Mesodermal cell (in vitro differentiated cells): Measurements from ENCODE around the gene TRIM24.

Source experiments
- H3K27ac ChIP-seq: 2 replicates; pipeline ENCODE4 v1.7.0; 2013; ENCODE audit warnings: mild to moderate bottlenecking, low read depth, low read length, moderate library complexity; ENCODE audit not compliant: severe bottlenecking
- H3K36me3 ChIP-seq: 2 replicates; pipeline ENCODE4 v1.7.1; 2013; ENCODE audit warnings: mild to moderate bottlenecking, low read length, moderate library complexity; ENCODE audit not compliant: control insufficient read depth, insufficient read depth
- H3K4me1 ChIP-seq: one replicate; pipeline ENCODE4 v1.7.1; 2013; ENCODE audit warnings: mild to moderate bottlenecking, low read length; ENCODE audit not compliant: insufficient read depth, control insufficient read depth, poor library complexity, severe bottlenecking
- H3K4me3 ChIP-seq: 2 replicates; pipeline ENCODE4 v1.7.0; 2013; ENCODE audit warnings: low read length, control low read depth, mild to moderate bottlenecking; ENCODE audit not compliant: insufficient read depth, poor library complexity, severe bottlenecking; ENCODE audit errors: extremely low read depth
- H3K9me3 ChIP-seq: 2 replicates; pipeline ENCODE4 v1.7.1; 2013; ENCODE audit warnings: mild to moderate bottlenecking, low read length, moderate library complexity; ENCODE audit not compliant: control insufficient read depth
- WGBS, 2 experiments: methylation state at CpG; one replicate each; pipeline ENCODE4 v1.1.5; 2013; ENCODE audit warnings: missing lambda C conversion rate in 2 of 2; ENCODE audit not compliant: insufficient coverage in 2 of 2; 5-methylcytosine and 5-hydroxymethylcytosine counted together

The TRIM24 gene

DNA sequence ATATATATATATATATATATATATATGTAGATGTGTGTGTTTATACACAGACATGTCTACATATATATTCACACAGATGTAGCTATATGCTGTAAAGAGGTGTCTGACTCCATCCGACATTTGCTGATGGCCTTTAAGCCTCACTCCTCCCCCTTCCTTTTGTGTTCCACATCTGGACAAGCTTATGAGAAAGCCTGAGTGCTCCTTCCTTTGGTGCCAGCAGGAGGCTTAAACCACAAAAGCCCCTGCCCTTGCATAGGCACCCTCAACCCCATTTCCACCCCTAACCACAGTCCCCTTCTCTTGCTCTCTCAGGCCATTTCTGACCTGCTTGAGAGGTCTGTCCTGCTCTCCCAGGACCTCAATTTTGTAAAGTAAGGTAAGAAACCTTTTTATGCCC is 142.4 kb downstream of the TRIM24 start:
- Histone ChIP-seq H3K4me3 (no peak overlapping the region), H3K27ac (no peak overlapping the region), H3K4me1 (no peaks in the 10 kb centered on the region), H3K36me3 (no peaks in the 10 kb centered on the region), H3K9me3 (peaks cover 11% of the 10 kb centered on the region)
- 100% methylated on average over 1 of the region's 1 CpG; no CpG with 5 or more reads in 1 of the 2 experiments for WGBS, 2 experiments

DNA sequence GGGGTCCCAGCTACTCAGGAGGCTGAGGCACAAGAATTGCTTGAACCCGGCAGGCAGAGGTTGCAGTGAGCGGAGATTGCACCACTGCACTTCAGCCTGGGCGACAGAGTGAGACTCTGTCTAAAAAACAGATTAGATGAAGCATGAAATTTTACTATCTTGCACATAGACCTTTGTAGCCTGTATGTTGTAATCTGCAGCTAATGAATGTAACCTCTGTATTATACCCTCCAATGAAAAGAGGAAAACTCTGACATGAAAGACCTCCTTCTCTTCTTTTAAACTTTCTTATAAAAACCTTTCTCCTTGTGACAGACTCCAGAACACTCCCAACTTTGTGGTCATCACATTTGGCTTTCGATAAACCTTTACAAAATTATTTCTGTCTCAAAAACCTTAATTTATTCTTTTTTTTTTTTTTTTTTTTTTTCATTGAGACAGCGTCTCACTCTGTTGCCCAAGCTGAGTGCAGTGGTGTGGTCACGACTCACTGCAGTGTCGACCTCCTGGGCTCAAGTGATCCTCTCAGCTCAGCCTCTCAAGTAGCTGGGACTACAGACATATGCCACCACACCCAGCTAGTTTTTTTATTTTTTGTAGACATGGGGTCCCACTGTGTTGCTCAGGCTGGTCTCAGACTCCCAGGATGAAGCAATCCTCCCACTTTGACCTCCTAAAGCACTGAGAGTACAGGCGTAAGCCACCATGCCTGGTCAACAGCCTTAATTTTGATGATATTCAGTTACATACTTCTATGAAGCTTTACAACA is 143.7 kb downstream of the TRIM24 start:
- H3K4me3 ChIP-seq: no peak overlapping the region
- 93 to 100% methylated on average over 1 to 4 of the region's 8 CpGs for WGBS, 2 experiments
- no peaks in the 10 kb centered on the region for H3K4me1 ChIP-seq
- no peaks in the 10 kb centered on the region for H3K36me3 ChIP-seq
- H3K27ac ChIP-seq: no peak overlapping the region
- peaks cover 11% of the 10 kb centered on the region for H3K9me3 ChIP-seq

DNA sequence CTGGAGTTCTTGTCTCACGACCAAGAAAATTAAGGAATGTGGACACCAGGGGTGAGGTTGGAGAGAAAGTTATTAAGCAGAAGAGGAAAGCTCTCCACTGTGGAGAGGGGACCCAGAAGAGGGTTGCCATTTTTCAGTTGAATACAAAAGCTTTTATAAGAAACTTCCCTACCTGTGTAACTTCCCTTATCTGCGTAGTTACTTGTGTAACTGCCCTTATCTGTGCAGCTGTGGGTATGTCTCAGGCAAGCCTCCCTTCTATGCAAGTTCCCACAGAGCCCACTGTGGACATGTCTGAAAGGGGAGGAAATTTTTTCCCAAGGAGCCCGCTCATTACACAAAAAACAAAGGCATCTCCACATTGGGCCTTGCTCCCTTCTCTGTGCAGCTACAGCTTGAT is 146.2 kb downstream of the TRIM24 start:
- Histone ChIP-seq H3K27ac (no peak overlapping the region), H3K4me1 (no peaks in the 10 kb centered on the region), H3K9me3 (peaks cover 11% of the 10 kb centered on the region), H3K36me3 (no peaks in the 10 kb centered on the region), H3K4me3 (no peak overlapping the region)
- WGBS, 2 experiments: 77 to 92% methylated on average over 1 to 2 of the region's 3 CpGs

DNA sequence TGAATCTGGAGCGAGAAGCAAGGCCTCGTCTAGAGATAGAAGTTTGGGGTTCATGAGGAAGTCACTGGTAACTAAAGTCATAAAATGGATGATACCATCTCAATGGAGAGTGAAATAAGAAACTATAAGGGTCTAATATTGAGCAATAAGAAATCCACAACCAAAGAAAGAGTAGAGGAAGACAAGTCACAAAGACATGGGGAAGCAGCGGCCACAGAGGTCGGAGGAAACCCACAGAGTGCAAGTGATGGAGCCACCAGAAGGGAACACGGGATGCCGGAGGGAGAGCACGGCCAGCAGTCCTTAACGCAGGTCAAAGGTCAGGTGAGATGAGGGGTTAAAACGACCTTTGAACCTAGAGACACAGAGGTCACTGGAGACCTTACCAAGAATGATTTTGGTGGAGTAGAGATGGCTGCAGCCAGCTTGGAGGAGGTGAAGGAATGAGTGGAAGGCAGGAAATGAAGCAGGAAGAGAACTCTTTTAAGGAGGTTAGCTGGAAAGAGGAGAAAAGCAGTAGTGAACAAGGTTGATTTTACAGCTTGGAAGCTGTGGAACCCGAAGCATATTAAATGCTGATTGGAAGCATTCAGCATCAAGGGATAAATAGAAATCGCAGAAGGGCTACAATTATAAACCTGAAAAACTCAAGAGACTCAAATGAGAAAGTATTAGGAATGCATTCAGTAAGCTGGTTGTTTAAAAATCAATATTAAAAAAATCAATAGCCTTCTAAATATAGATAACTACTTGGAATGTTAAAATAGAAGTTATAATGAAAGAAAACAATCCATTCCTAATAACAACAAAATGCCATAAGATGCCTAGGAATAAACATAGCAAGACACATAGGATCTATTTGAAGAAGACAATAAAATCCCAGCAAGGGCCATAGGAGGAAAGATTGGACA is 147.4 kb downstream of the TRIM24 start:
- 87 to 93% methylated on average over 10 to 11 of the region's 11 CpGs for WGBS, 2 experiments
- peaks cover 11% of the 10 kb centered on the region for H3K9me3 ChIP-seq
- H3K4me1 ChIP-seq: no peaks in the 10 kb centered on the region
- no peak overlapping the region for H3K4me3 ChIP-seq
- no peak overlapping the region for H3K27ac ChIP-seq
- no peaks in the 10 kb centered on the region for H3K36me3 ChIP-seq

DNA sequence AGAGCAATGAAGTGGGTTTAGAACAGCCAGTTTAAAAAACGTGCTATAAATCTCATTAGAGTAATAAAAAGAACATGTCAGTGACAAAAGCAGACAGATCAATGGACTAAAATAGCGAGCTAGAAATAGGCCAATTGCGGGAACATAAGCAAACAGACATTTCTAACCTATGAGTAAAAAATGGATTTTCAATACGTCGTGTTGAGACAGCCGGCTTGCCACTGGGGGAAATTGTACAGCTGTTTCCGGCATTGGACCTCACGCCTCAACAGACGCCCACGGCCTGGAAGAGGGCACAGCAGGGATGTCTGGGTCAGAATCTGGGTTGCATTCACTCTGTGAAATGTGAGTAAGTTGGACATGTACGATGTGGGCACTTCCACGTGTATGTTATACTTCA is 148.2 kb downstream of the TRIM24 start:
- Histone ChIP-seq H3K4me3 (no peak overlapping the region), H3K9me3 (peaks cover 11% of the 10 kb centered on the region), H3K4me1 (no peaks in the 10 kb centered on the region), H3K36me3 (no peaks in the 10 kb centered on the region), H3K27ac (no peak overlapping the region)
- 91 to 97% methylated on average over 9 to 10 of the region's 12 CpGs for WGBS, 2 experiments

DNA sequence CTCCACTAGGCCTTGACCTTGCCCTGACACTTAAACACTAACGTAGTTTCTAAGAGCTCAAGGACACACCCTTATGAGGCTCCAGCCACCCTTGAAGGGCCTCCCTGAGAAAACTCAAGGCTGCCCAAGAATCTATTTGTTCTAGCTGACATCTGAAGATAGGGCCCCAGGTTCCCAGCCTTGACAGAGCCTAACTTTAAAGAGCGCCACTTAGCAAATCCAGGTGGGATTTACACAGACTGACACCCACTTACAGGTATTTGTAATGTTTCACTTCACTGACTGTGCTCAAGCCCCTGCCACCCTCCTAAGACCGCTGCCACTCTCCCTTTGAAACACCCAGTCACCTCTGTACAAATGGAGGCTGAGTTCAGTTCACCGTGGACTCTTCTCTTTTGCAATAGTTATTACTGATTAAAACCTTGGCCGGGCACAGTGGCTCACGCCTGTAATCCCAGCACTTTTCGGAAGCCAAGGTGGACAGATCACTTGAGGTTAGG is 150.7 kb downstream of the TRIM24 start:
- peaks cover 9% of the 10 kb centered on the region for H3K9me3 ChIP-seq
- H3K27ac ChIP-seq: no peak overlapping the region
- no peak overlapping the region for H3K4me3 ChIP-seq
- no peaks in the 10 kb centered on the region for H3K4me1 ChIP-seq
- no peaks in the 10 kb centered on the region for H3K36me3 ChIP-seq
- 83 to 93% methylated on average over 3 of the region's 7 CpGs for WGBS, 2 experiments

DNA sequence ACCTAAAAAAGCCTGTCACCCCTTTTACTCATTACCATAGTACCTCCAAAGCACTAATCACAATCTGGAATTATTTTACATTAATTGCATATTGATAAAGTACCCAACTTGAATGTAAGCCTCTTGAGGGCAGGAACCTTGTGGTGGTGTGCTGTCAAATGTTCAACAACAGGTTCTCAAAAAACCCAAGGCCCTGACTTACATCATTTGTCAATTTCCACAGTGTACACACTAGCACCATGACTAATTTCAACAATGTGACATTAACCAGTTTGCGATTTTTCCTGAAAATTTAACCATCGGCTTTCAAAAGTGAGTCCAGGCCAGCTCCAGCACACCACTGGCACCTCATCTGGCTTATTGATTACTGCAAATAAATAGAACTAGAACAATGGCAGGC is 153.6 kb downstream of the TRIM24 start:
- H3K4me1 ChIP-seq: no peaks in the 10 kb centered on the region
- H3K36me3 ChIP-seq: no peaks in the 10 kb centered on the region
- H3K9me3 ChIP-seq: no peaks in the 10 kb centered on the region
- H3K27ac ChIP-seq: no peak overlapping the region
- WGBS, 2 experiments: 100% methylated on average over 2 of the region's 2 CpGs
- H3K4me3 ChIP-seq: no peak overlapping the region

DNA sequence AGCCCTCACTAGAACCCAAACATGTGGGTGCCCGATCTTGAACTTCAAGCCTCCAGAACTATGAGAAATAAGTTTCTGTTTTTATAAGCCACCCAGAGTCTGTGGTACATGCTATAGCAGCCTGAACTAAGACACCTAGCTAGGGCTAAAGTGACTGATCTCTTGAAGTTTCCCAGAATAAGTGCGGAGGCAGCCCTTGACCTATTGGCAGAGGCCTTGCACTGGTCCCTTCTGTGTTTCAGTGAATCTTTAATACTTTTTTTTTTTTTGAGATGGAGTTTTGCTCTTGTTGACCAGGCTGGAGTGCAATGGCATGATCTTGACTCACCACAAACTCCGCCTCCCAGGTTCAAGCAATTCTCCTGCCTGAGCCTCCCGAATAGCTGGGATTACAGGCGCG is 156.0 kb downstream of the TRIM24 start:
- Histone ChIP-seq H3K4me3 (no peak overlapping the region), H3K9me3 (no peaks in the 10 kb centered on the region), H3K27ac (no peak overlapping the region), H3K4me1 (no peaks in the 10 kb centered on the region), H3K36me3 (no peaks in the 10 kb centered on the region)
- 86 to 90% methylated on average over 2 of the region's 6 CpGs for WGBS, 2 experiments

DNA sequence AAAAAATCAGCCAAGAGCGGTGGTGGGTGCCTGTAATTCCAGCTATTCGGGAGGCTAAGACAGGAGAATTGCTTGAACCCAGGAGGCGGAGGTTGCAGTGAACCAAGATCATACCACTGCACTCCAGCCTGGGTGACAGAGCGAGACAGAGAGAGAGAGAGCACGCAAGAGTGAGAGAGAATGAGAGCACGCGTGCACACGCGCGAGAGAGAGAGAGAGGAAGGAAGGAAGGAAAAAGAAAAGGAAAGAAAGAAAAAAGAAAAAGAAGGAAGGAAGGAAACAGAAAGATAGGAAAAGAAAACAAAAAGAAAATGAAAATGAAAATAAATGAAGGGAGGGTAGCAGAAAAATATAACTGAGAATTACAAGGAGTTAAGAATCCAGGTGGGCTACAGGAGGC is 158.4 kb downstream of the TRIM24 start:
- Histone ChIP-seq H3K36me3 (no peaks in the 10 kb centered on the region), H3K4me3 (no peak overlapping the region), H3K4me1 (no peaks in the 10 kb centered on the region), H3K9me3 (no peaks in the 10 kb centered on the region), H3K27ac (no peak overlapping the region)
- WGBS, 2 experiments: 89 to 97% methylated on average over 10 of the region's 10 CpGs

DNA sequence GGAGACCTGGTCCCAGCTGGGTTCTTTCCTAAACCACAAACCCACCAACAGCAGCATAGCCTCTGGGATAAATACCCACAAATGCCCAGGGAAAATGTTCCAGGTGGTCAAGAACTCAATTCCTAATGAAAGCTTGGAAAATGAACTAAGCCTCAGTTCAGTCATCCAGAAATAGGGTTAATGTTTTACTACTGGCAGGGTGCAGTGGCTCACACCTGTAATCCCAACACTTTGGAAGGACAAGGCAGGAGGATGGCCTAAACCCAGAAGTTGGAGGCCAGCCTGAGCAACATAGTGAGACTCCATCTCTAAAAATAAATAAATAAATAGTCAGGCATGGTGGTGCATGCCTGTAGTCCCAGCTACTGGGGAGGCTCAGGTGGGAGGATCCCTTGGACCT is 158.9 kb downstream of the TRIM24 start:
- Histone ChIP-seq H3K9me3 (no peaks in the 10 kb centered on the region), H3K36me3 (no peaks in the 10 kb centered on the region), H3K4me3 (no peak overlapping the region), H3K4me1 (no peaks in the 10 kb centered on the region), H3K27ac (no peak overlapping the region)

DNA sequence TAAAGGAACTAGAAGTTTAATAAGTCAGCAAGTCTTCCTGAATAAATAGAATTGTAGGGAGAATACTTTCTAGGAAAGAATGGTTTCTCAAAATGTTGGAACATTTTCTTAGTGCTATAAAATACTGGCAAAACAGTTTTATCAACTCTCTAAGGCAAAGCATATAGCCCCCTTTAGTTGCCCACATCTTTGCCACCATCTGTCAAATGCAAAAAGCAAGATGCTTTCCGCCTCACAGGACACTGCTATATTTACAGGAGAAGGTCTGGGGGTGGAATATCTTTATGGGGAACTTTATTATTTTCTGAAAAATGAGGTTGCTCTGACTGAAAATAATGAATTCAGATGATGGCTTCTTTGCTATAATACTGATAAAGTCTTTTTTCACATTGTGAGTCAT is 162.8 kb downstream of the TRIM24 start:
- H3K27ac ChIP-seq: no peak overlapping the region
- H3K4me1 ChIP-seq: no peaks in the 10 kb centered on the region
- WGBS, 2 experiments: no CpG with 5 or more reads among the region's 1 CpG

More for the DNA sequence above, 162.8 kb downstream of the TRIM24 start:
- Histone ChIP-seq H3K9me3 (no peaks in the 10 kb centered on the region), H3K4me3 (no peak overlapping the region), H3K36me3 (no peaks in the 10 kb centered on the region)
